Fibroblast of skin of right quadriceps (primary cell): ENCODE results near the gene COL27A1.

Experiments
- DNase-seq: peaks from one replicate; pipeline ENCODE4 v3.0.0-alpha.2; 2013

COL27A1 gene

DNA sequence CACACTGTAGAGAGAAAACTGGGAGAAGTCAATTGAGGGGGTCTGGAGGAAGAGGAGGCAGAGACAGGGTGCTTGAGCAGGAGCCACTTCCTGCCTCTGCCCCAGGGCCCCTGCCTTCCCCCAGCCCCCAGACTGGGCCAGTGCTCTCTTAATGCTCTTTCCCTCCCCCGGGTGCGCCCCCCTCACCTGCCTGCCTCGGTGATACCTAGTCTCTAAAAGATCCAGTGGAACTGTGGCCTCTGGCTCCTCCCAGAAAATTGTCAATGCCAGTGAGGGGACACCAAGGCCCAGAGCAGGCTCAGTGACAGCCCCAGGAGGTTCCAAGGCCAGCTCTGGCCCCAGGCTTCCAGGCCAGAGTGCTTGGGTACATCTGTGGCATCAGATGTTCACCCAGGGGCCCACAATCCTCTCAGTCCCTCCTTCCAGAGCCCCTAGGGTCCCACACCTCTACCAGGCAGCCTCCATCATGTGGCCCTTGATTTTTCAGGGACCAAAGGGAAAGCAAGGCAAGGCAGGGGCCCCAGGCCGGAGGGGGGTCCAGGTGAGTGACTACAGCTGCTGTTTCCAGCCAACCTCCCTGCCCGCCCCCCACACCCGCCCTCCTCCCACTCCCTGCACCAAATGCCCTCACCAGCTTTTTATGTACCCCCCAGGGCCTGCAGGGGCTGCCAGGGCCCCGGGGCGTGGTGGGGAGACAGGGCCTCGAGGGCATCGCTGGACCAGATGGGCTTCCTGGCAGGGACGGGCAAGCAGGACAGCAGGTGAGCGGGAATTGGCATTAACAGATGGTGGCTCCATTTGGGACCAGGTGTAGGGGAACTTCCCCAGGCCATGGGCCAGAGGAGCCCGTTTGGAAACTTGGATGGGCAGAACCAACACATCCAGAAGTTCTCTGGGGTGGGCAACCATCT is 134.5 kb downstream of the COL27A1 start:
- DNase-seq: no peak

DNA sequence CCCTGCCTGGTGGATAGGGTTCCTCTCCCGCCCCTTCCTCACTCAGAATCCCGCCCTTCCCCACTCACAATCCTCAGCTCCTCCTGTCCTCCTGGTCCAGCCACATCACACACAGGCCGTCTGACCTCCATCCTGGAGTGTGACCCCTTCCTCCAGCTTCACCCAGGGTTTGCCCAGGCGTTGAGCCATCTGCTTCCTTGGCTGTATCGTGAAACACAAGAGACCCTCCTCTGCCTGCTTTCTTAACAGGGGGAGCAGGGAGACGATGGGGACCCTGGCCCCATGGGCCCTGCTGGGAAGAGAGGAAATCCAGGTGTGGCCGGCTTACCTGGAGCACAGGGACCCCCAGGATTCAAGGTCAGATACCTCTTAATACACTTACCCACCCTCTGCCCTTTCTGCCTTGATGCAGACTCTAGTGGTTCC is 135.2 kb downstream of the COL27A1 start:
- DNase-seq: no peak

DNA sequence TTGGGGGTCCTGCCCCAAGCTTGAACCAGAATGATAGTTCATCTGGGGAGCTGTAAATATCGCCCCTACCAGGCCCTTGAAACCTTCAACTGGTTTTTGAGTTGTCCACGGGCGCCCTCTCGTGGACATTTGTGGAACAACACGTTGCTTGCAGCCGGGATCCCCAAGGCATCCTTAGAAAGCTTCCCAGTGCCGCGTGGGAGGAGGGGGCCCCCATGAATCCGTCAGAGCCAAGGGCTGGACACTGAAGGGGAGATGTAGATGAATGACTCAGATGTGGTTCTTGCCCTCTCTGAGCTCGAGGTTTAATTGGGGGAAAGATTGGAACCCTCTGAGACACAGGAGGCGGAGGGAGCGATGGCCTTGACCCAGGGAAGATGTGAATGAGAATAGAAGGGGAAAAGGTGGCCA is 135.7 kb downstream of the COL27A1 start:
- DNase-seq: peak; percentile 68

DNA sequence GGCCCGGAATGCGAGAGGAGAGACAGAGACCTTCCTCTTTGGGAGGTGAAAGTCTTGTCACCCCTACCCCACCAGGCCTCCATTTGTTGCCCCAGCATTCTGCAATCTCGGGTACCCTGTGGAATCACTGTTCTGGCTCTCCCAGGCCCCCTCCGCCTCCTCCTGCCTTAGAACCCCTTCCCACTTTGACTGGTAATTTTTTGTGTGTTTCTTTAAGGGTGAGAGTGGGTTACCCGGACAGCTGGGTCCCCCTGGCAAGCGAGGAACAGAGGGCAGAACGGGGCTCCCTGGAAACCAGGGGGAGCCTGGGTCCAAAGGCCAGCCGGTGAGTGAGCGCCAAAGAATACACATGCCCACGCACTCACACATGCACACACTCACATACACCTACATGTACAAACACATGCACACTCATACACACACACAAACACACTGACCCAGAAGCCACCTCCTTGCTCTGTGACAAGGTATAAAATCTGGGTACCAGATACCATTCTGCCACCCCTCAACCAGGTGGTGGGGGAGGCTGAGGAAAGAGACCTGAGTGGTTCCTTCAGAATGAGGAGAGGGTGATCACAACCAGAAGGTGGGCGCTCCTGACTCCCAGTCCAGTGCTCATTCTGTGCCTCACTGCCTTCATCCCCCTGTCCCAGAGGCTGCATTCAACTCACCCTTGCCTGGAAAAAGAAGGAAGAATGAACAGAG is 136.7 kb downstream of the COL27A1 start:
- DNase-seq: no peak

DNA sequence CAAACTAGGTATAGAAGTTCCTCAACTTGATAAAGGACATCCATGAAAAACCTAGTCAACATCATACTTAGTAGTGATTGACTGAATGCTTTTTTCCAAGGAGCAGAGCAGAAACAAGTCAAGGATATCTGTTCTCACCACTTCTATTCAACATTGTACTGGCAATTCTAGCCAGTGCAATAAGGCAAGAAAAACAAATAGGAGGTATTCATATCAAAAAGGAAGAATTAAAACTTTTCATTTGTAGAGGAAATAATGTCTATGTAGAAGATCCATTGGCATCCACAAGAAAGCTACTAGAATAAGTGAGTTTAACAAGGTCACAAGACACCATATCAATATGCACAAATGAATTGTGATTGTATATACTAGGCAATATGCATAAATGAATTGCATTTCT is 139.3 kb downstream of the COL27A1 start:
- no peak for DNase-seq

DNA sequence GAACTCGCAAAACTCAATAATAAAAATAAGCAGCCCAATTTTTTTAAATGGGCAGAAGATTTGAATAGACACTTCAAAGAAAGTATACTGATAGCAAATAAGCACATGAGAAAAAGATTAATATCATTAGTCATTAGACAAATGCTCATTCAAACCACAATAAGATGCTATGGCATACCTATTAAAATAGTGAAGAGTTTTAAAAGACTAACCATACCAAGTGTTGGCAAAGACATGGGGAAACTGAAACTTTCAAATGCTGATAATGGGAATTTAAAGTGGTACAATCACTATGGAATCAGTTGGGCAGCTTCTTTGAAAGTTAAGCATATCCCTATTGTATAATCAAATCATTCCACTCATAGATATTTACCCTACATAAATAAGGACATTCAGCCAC is 141.0 kb downstream of the COL27A1 start:
- no peak for DNase-seq

DNA sequence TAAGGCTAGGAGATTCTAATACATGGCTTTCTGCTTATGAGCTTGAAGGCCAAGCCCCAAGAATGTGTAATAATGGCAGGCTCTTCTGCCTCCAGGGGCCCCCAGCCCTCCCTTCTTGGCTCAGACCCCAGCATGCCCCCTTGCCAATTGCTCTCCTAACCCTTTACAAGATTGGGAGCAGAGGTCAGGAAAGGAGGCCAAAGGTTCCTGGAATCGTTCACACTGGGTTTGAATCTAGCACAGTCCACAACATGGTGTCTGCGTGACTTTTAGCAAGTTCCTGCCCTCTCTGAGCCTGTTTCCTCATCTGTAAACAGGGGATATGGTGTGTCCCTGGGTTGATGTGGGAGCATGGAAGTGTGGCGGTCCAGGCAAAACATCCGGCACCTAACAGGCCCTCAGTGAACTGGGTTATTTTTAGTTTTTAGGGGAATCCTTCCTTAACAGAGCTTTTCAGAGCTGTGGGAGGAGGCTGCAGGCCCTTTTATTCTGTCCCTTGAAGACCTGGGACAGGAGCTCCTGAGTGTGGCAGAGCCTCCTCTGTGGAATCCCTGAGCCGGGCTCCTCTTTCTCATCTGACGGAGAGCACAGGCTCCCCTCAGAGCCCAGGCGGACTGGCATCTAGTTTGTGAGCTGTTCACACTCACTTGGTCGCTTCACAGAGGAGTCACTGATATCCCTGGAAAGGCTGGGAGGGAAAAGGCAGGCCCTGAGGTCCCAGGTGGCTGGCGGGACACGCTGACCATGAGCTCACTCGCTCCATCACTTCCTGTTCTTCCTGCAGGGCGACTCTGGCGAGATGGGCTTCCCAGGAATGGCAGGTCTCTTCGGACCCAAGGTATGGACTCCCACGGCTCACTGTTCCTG is 144.2 kb downstream of the COL27A1 start:
- DNase-seq: no peak

DNA sequence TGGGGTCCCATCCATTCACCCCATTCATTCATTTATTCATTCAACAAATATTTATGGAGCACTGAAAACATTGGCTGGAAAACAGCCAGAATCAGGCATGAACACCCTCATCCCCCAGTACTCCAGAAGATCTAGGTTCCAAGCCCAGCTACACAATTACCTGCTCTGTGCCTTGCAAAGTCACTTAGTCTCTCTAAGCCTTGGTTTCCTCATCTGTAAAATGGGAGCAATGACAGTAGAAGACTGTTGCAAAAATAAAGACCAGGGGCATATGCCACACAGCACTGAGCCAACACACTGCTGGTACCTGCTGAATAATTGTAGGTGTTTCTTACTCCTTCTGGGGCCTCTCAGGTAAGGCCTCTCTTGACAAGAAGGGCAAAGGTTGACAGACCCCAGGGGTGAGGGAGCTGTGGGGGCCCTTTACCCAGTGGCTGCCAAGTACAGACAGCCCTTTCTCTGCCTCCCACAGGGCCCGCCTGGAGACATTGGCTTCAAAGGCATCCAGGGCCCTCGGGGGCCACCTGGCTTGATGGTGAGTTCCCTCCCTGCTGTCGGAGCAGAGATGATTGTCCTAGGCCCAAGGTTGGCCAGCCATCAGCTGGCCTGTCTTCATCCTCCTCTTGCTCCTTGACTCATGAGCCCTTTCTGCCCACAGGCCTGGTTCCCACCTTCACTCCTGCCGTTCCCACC is 145.0 kb downstream of the COL27A1 start:
- no peak for DNase-seq

DNA sequence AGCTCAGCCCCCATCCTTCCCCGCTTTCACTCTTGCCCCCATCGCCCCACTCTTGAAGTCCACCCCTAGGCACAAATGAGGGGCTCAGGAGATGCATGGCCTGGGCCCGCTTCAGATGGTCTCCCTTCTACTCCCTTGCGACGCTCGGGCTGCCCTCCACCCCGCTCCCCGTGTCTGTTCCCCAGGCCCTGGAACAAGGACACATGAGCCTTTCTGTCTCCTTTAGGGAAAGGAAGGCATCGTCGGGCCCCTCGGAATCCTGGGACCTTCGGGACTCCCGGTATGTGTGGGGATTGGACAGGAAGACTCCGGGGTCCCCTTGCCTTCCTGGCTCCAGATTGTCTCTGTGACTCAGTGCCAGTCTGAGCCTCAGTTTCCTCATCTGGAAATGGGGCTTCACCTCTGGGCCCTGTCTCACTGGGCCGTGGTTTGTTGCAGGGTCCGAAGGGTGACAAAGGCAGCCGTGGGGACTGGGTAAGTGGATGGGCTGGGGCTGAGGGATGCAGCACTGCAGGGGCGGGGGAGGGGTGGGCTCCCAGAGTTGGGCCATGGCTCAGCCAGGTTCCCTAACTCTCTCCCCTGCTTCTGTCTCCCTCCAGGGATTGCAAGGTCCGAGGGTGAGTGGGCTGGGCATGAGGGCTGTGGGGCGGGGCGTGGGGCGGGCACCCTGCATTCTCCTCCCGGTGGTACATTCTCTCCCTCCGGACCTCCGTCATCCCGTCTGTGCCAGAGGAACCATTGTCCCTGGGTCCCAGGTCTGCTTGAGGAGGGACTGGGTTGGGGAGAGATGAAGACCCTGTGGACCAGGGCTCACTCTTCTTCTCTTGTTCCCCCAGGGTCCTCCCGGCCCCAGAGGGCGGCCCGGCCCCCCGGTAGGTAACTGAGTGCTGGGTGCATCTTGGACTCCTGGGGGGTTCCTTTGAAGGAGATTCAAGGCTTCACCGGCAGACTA is 145.8 kb downstream of the COL27A1 start:
- no peak for DNase-seq

DNA sequence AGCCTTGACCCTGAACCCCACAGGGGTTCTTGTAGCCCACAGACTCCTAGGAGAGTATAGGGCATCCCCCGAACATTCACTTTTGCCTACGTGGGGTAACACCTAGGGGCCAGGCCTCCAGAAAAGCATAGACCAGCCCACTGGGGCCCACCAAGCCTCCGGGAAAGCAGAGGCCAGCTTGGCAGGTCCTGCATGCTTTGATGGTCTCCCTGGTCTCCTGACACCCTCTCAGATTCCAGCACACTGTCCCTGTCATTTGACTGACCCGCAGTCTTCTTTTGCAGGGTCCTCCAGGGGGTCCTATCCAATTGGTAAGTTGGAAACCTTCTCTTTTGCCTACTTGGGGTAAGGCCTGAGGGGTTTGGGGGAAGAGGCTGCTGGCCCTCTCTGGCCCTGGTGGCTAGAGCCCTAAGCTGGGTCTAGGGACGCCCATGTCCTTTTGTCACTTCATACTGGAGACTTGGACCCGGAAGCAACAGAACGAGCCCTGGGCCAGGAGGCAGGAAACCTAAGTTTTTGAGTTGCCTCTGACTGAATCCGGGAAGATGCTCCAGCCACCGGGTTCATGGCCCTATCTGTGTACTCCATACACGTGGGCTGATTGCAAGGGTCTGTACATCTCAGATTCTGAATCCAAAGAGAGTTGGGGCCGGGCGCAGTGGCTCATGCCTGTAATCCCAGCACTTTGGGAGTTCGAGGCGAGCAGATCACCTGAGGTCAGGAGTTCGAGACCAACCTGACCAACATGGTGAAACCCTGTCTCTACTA is 146.6 kb downstream of the COL27A1 start:
- DNase-seq: no peak

DNA sequence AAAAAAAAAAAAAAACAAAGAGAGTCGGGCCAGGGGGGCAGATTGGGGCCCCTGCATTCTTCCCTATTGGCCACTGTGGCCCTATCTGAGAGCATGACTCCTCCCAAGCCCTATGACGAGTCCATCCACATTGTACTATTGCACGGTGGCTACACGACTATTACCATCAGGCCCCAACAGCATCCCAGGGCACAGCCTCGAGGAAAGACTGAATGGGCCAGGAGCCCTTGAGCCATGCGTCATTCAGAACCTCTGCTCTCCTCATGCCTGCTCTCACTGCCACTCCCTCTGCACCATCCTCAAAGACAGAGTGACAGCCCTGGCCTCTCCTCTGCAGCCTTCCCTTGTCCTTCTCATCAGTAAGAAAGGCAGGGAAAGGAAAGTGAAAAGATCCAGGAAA is 147.4 kb downstream of the COL27A1 start:
- DNase-seq: no peak

DNA sequence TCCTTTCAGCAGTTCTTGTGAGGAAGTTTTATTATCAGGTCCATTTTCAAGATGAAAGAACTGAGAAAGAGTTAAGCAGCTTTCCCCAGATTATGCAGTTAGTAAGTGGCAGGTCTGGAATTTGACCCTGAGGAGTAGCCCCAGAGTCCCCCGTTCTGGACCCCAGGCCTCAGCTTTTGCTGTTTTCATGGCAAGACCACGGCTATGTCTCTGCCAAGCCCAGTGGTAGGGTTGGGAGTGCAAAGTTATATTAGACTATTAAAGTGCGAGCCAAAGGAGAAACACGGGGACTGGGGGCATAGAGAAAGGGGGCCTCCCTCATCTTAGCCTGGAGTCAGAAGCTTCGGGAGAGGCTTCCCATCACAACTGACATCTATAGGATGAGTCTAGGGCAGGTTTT is 148.2 kb downstream of the COL27A1 start:
- no peak for DNase-seq

DNA sequence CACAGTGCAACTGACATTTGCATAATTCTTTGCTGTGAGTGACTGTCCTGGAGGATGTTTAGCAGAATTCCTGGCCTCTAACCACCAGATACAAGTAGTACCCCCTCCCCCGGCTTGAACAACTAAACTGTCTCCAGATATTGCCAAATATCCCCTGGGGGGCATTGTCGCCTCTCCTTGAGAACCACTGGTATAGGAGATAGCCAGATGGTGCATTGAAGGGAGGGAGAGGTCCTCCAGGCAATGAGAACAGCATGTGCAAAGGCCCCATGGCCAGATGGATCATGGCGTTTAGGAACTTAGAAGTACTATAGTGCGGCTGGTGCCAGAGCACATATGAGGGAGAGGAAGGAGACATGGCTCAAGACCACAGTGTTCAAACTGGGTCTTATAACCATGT is 148.6 kb downstream of the COL27A1 start:
- DNase-seq: no peak

DNA sequence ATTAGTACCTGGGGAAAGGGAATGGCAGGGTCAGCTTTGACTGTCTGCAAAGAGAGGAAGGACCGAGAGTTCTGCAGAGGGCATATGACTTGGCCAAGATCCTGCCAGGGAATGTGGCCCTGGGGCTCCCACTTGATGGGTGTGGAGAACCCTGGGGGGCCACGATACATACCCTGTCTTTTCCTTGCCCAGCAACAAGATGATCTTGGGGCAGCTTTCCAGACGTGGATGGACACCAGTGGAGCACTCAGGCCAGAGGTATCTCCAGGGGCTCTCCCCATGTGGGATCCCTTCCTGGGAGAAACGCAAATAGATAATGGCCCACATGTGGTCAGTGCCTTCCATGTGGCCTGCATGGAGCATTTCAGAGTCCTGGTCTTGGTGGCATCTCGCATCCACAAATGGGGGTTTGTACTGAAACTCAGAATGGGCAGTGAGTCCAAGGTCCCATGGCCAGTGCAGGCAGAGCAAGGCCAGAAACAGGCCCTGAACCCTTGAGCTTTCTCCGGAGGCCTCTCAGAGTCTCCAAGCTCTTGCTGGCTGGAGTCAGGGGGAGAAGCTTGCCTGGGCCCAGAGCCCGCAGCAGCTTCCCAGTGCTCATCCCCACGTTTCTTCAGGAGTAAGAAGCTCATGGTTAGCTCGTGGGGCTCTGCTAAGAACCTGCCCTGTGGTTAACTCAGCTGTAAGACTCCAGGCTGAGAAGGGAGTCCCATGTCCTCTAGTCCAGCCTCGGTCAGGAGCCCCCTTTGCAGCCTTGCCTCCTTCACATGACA is 149.3 kb downstream of the COL27A1 start:
- no peak for DNase-seq

DNA sequence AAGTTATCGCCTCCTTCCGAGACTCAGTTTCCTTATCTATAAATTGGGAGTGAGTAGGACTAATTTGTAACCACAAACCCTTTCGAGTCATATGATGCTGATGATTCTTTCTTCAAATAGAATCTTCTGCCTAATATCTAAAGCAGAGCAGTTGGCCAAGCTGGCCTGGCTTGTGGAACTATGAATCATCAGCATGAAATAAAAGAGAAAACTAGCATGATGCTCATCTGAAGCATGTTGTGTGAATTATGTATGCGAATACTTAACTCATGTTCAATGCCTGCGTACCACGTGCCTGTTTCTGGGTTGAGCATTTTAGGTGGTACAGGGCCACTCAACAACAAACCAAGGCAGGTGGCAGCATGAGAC is 152.5 kb downstream of the COL27A1 start:
- no peak for DNase-seq

DNA sequence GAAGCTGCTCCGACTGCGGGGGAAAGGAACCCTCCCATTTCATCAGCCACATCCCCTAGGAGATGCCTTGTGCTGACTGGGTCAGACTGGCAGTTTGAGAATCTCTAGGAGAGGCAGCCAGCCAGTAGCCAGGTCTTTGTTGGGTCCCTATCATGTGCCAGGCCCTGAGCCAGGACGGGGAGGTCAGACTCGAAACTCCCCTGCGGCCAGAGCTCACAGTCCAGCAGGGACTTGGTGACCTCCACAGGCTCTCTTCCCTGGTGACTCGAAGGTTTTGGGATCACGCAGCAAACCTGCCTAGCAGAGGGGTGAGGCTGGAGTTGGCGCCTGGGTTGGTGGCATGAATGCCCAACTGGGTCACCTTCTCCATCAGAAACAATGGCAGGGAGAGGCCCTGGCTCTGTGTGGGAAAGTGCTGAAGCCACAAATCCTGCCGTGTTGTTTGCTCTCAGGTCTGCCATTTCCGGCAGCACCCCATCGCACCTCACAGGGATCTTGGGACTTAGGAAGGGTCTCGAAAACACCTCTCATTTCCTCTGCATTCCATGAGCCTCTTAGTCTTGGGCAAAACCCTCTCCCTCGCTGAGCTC is 153.1 kb downstream of the COL27A1 start:
- DNase-seq: no peak

DNA sequence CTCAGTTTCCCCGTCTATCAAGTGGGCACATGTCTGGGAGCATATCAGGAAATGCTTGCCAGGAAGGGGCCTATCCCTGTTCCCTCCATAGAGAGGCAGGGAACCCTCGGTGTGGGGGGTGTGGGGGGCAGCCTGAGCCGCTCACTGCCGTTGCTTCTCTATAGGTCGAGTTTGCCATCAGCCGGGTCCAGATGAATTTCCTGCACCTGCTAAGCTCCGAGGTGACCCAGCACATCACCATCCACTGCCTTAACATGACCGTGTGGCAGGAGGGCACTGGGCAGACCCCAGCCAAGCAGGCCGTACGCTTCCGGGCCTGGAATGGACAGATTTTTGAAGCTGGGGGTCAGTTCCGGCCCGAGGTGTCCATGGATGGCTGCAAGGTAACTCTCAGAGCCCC is 153.8 kb downstream of the COL27A1 start:
- no peak for DNase-seq

DNA sequence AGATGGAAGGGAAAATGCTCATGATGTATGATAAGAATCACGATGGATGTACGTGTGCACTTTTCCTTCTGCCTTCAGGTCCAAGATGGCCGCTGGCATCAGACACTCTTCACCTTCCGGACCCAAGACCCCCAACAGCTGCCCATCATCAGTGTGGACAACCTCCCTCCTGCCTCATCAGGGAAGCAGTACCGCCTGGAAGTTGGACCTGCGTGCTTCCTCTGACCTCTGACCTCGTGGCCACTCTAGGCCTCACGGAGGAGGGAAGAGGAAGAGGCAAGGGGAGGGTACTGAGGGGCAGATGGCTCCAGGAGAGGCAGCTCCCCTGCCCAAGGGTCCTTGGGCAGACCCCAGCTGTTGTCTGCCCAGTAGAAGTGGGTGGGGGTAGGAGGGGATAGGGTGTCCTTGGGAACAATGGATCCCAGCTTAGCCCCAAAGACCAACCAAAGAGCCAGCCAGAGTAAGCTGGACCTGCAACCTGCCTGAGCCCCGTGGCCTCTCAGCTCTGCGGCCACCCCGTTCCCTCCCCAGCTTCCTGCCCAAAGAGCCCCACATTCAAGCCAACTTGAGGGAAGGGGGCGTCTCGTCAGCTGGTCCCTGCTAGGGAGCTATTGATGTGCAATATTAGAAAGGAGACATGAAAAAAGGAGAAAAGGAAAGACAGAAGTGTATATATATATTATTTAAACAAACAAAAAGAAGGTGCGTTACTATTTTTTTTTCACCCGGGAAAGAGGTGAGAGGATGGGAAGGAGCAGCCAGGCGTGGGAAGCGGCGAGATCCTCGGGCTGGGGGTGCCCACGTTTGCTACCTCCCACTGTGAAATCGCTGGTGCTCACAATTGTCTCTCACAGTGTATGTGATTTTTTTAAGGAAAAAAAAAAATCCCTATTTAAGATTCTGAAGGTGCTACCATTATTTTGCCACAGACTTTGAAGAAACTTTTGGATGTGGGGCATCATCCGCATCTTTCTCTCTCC is 155.4 kb downstream of the COL27A1 start:
- DNase-seq: no peak
